ENCODE results near the gene ANKRD44.
A peak's percentile ranks its signal among the peaks of the same experiment; 100 is the strongest.
"Not testable (repeated sequence)": the region's sequence is repeated elsewhere in the genome, so short reads cannot be mapped to it uniquely, and the experiment has no call there.

ANKRD44 gene

GRCh38 chr2:197256547-197257170 is 53.9 kb downstream of the ANKRD44 start:
- DNase-seq: no peak

- DNase-seq: no peak
These were observed 54.6 kb downstream of the ANKRD44 start for GRCh38 chr2:197256021-197256420.

GRCh38 chr2:197255543-197255942 is 55.0 kb downstream of the ANKRD44 start:
- peak; percentile 79 for DNase-seq

GRCh38 chr2:197254776-197255530 is 55.6 kb downstream of the ANKRD44 start:
- DNase-seq: peak; percentile 24

- peak; percentile 79 for DNase-seq
These were observed 59.0 kb downstream of the ANKRD44 start for GRCh38 chr2:197251576-197251975.

GRCh38 chr2:197251163-197251562 is 59.4 kb downstream of the ANKRD44 start:
- DNase-seq: no peak

- no peak for DNase-seq
These were observed 60.5 kb downstream of the ANKRD44 start for GRCh38 chr2:197250084-197250397.

- no peak for DNase-seq
These were observed 61.0 kb downstream of the ANKRD44 start for GRCh38 chr2:197249381-197250083.

GRCh38 chr2:197248623-197249022 is 62.0 kb downstream of the ANKRD44 start:
- DNase-seq: peak; percentile 80

- no peak for DNase-seq
These were observed 62.6 kb downstream of the ANKRD44 start for GRCh38 chr2:197248001-197248401.

GRCh38 chr2:197247083-197247482 is 63.5 kb downstream of the ANKRD44 start:
- DNase-seq: no peak

GRCh38 chr2:197245829-197246804 is 64.5 kb downstream of the ANKRD44 start:
- DNase-seq: no peak

- no peak for DNase-seq
These were observed 66.2 kb downstream of the ANKRD44 start for GRCh38 chr2:197244349-197244748.

GRCh38 chr2:197242719-197243118 is 67.9 kb downstream of the ANKRD44 start:
- DNase-seq: no peak

GRCh38 chr2:197241596-197241995 is 69.0 kb downstream of the ANKRD44 start:
- DNase-seq: no peak

- no peak for DNase-seq
These were observed 69.4 kb downstream of the ANKRD44 start for GRCh38 chr2:197241153-197241552.

- no peak for DNase-seq
These were observed 70.0 kb downstream of the ANKRD44 start for GRCh38 chr2:197240421-197241041.

- not testable (repeated sequence) for DNase-seq
These were observed 70.6 kb downstream of the ANKRD44 start for GRCh38 chr2:197240018-197240417.

GRCh38 chr2:197239434-197239833 is 71.1 kb downstream of the ANKRD44 start:
- DNase-seq: no peak

GRCh38 chr2:197238043-197238365 is 72.6 kb downstream of the ANKRD44 start:
- no peak for DNase-seq

GRCh38 chr2:197237291-197238042 is 73.1 kb downstream of the ANKRD44 start:
- no peak for DNase-seq

All from fibroblast of skin of back (primary cell).